K562 (cell line): ENCODE data around the gene ZNF546. TPM values are rescaled to one million over a fixed set of nuclear protein-coding genes. Genes with fewer than 3 reads are reported as not detected.

ENCODE experiments used
- ATAC-seq: fragments of 200-7000 bp; cut with Tn5 transposase; 3 replicates; pipeline ENCODE4 v1.9.1; 2020; ENCODE audit warnings: moderate library complexity
- BruUV-seq: library from RNA; stranded (reverse); fragments of 400-500 nt; replicated peaks from 2 replicates; lab custom pipeline; 2021; lab: Mats Ljungman, UMichigan
- CTCF ChIA-PET: fragments of 300-600 bp; formaldehyde crosslinking; extraction: SDS; loops from one replicate; lab custom pipeline; 2021; ENCODE audit warnings: low intra/inter-chr PET ratio; lab: Yijun Ruan, JAX
- POLR2A ChIA-PET: fragments of 300-600, 350-650 bp; sonication (Branson Sonifier 250); formaldehyde crosslinking; extraction: SDS; loops from one replicate; lab custom pipeline; 2021; ENCODE audit warnings: antibody characterized with exemption, inconsistent platforms; lab: Yijun Ruan, JAX
- DNase-seq, 4 experiments: peaks; one replicate each; pipeline versions ENCODE4 v3.0.0 to v3.0.0-alpha.2; 2011 to 2018; ENCODE audit warnings: low spot score in 3 of 4, mixed read lengths in 3 of 4; ENCODE audit errors: extremely low read depth in 1 of 4
- FAIRE-seq: peaks from 2 replicates; lab custom pipeline; 2011; peaks lifted over from hg19 to GRCh38; lab: Jason Lieb, UNC
- H2AFZ ChIP-seq: 2 replicates; pipeline ENCODE4 v1.6.0; 2011; ENCODE audit warnings: low read depth, low read length, control low read depth, inconsistent platforms
- H3K27ac ChIP-seq: fragments of 200-600 bp; 3 replicates; pipeline ENCODE4 v1.8.0; 2011; ENCODE audit warnings: low read depth, mild to moderate bottlenecking, control low read depth, inconsistent platforms, low read length, moderate library complexity, mixed read lengths; ENCODE audit errors: extremely low read depth
- H3K27me3 ChIP-seq, 2 experiments: fragments of 300-600 bp in 1 of 2; 2 replicates in 1 of 2; 3 replicates in 1 of 2; pipeline versions ENCODE4 v1.6.0 to v1.8.0; 2011; ENCODE audit warnings: inconsistent platforms in 2 of 2, low read length in 2 of 2, mild to moderate bottlenecking in 1 of 2, mixed read lengths in 1 of 2, moderate library complexity in 1 of 2; ENCODE audit not compliant: control insufficient read depth in 2 of 2, insufficient read depth in 2 of 2
- H3K36me3 ChIP-seq: fragments of 300-600 bp; 3 replicates; pipeline ENCODE4 v1.8.0; 2011; ENCODE audit warnings: mild to moderate bottlenecking, low read length, inconsistent platforms; ENCODE audit not compliant: control insufficient read depth, insufficient read depth
- H3K4me1 ChIP-seq, 2 experiments: fragments of 200-600 bp in 1 of 2; replicated peaks in 1 of 2; 2 replicates in 1 of 2; 3 replicates in 1 of 2; pipeline versions ENCODE4 v1.5.1 to v1.8.0; 2011; ENCODE audit warnings: inconsistent platforms in 2 of 2, low read length in 2 of 2, mild to moderate bottlenecking in 1 of 2, mixed read lengths in 1 of 2, moderate library complexity in 1 of 2; ENCODE audit not compliant: control insufficient read depth in 2 of 2, insufficient read depth in 2 of 2
- H3K4me2 ChIP-seq: 2 replicates; pipeline ENCODE4 v1.6.1; 2011; ENCODE audit warnings: low read length, control low read depth, inconsistent platforms, mixed read lengths; ENCODE audit not compliant: insufficient read depth
- H3K4me3 ChIP-seq: fragments of 200-600 bp; sonication (generic), shearing (Covaris generic); 2 replicates; pipeline ENCODE4 v1.5.1; 2016; ENCODE audit warnings: control low read depth, inconsistent platforms
- H3K79me2 ChIP-seq: fragments of 200-600 bp; 3 replicates; pipeline ENCODE4 v1.8.0; 2011; ENCODE audit warnings: low read length, inconsistent platforms; ENCODE audit not compliant: control insufficient read depth, insufficient read depth
- H3K9ac ChIP-seq, 2 experiments: 2 replicates each; pipeline versions ENCODE4 v1.6.0 to v1.6.1; 2011; ENCODE audit warnings: low read depth in 2 of 2, low read length in 2 of 2, control low read depth in 1 of 2, inconsistent platforms in 1 of 2, mild to moderate bottlenecking in 1 of 2, mixed read lengths in 1 of 2; ENCODE audit not compliant: insufficient read depth in 1 of 2
- H3K9me1 ChIP-seq: one replicate; pipeline ENCODE4 v1.6.0; 2011; ENCODE audit warnings: inconsistent platforms, mild to moderate bottlenecking, low read length, moderate library complexity; ENCODE audit not compliant: control insufficient read depth, insufficient read depth
- H3K9me3 ChIP-seq: replicated peaks from 2 replicates; pipeline ENCODE4 v1.5.1; 2011; ENCODE audit warnings: low read depth, low read length, inconsistent platforms; ENCODE audit not compliant: control insufficient read depth, insufficient read depth
- H4K20me1 ChIP-seq: replicated peaks from 2 replicates; pipeline ENCODE4 v1.6.1; 2011; ENCODE audit warnings: low read length, inconsistent platforms, mixed read lengths; ENCODE audit not compliant: control insufficient read depth, insufficient read depth
- MIER1 ChIP-seq: fragments of 450-650 bp; IDR thresholded peaks from 2 replicates; pipeline ENCODE4 v1.6.1; 2016; ENCODE audit warnings: antibody characterized with exemption, mild to moderate bottlenecking, low read depth
- RBFOX2 ChIP-seq: fragments of 200-400 bp; formaldehyde crosslinking; IDR thresholded peaks from 2 replicates; pipeline ENCODE4 v1.6.1; 2017; ENCODE audit warnings: low read depth, mild to moderate bottlenecking, low read length, moderate library complexity
- TCF7 ChIP-seq: sonication (generic); IDR thresholded peaks from 2 replicates; pipeline ENCODE4 v1.6.1; 2016; ENCODE audit warnings: antibody characterized with exemption, borderline replicate concordance
- ZNF121 ChIP-seq: sonication (generic); formaldehyde crosslinking; conservative IDR thresholded peaks from 2 replicates; pipeline ENCODE4 v1.8.0; 2022; ENCODE audit warnings: missing genetic modification reagents
- ZNF316 ChIP-seq: fragments of 450-650 bp; IDR thresholded peaks from 2 replicates; pipeline ENCODE4 v1.6.1; 2016
- WGBS: fragments of 100-300 bp; shearing (Covaris generic); methylation state at CpG from one replicate; pipeline ENCODE4 v1.1.6; 2016; ENCODE audit warnings: low coverage, mixed read lengths; ENCODE audit not compliant: insufficient coverage; ENCODE audit errors: missing lambda C conversion rate; 5-methylcytosine and 5-hydroxymethylcytosine counted together
- in situ Hi-C: fragments of 300-500 bp; cut with MboI; formaldehyde crosslinking; loops from 4 replicates; pipeline ENCODE4 v1.15.0; 2018; ENCODE audit warnings: inconsistent platforms, mixed read lengths
- intact Hi-C: fragments of 100-400 bp; cut with micrococcal nuclease; formaldehyde crosslinking; loops from 2 replicates; pipeline ENCODE4 v1.14.2; 2022
- polyA plus RNA-seq, 8 experiments: library from polyadenylated mRNA; depleted of rRNA in 4 of 8; stranded (reverse) in 5 of 8; unstranded in 3 of 8; fragments of >200 nt; fragmentation: Nextera tagmentation in 2 of 8; fragmentation: Illumina TruSeq in 1 of 8; extraction: Ambion mirVana in 2 of 8; extraction: Trizol in 1 of 8; gene quantifications; 2 replicates each; pipeline versions ENCODE4 v1.2.1 to v1.2.3, GENCODE V29; 2011 to 2014; ENCODE audit warnings: inconsistent platforms in 1 of 8, missing spikeins in 1 of 8
- total RNA-seq, 7 experiments: library from RNA; depleted of rRNA in 6 of 7; stranded (reverse); fragments of >200 nt in 6 of 7; fragmentation: Illumina TruSeq in 2 of 7; extraction: Trizol in 2 of 7; gene quantifications; 2 replicates each; pipeline versions ENCODE4 v1.2.1 to v1.2.3, GENCODE V29; 2011 to 2021; ENCODE audit warnings: low replicate concordance in 1 of 7

The ZNF546 gene
- total and polyA plus RNA-seq, 9 of the 15 experiments (the other 6 are each of a cell fraction or from before 2014, with no cell fraction given) = 0.73 to 5.1 (median 2.2) TPM

DNA sequence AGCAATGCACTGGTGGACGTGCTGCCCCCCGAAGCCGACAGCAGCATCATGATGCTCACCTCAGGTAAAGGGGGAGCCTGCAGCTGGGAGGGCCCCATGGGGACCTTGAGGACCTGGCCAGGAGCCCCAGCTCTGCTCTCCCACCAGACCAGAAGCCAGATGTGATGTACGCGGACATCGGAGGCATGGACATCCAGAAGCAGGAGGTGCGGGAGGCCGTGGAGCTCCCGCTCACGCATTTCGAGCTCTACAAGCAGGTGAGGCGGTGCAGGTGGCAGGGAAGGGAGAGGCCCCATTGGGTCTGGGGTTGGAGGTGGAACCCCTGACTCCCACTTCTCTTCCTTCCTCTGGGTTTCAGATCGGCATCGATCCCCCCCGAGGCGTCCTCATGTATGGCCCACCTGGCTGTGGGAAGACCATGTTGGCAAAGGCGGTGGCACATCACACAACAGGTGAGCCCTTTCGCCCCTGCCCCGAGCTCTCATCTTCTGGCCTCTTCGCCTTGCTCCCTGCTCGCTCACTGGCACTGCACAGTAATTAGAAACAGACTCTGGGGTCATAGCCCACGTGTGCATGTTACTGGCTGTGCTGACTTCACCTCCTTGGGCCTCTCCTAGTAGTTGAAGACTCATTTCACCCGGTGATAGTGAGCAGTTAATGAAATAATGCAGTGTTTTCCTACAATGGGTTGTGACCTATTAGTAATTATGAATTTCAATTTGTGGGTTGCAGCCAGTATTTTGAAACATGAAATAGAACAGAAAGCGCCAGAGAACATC lies 22.3 kb upstream of the ZNF546 start:
- Histone ChIP-seq H3K4me1 (peaks cover 8 to 15% of the 10 kb centered on the region in 2 experiments), H3K4me3 (no peak overlapping the region), H2AFZ (no peak overlapping the region), H3K4me2 (no peak overlapping the region), H3K36me3 (peaks cover 66% of the 10 kb centered on the region), H3K79me2 (peaks cover 33% of the 10 kb centered on the region), H3K9me1 (no peaks in the 10 kb centered on the region), H3K27ac (no peak overlapping the region), H4K20me1 (no peaks in the 10 kb centered on the region), H3K27me3 (no peaks in the 10 kb centered on the region), H3K9ac (no peak overlapping the region), H3K9me3 (no peaks in the 10 kb centered on the region)
- ChIA-PET CTCF (no interaction called here), POLR2A (interaction anchor here (0.6 to 0.8 kb wide), 2 partner anchors 21 to 560 kb away, joined by 5 read pairs; no protein-coding TSS in a partner anchor)
- no TSS peak for BruUV-seq
- 97% methylated on average over 18 of the region's 24 CpGs for WGBS
- no peak for DNase-seq
- in situ Hi-C loops = no loop called here
- no peak for ATAC-seq
- intact Hi-C loops = no loop called here
- no peak for FAIRE-seq
- TF ChIP-seq MIER1 (no peak), RBFOX2 (peak; percentile 46)

DNA sequence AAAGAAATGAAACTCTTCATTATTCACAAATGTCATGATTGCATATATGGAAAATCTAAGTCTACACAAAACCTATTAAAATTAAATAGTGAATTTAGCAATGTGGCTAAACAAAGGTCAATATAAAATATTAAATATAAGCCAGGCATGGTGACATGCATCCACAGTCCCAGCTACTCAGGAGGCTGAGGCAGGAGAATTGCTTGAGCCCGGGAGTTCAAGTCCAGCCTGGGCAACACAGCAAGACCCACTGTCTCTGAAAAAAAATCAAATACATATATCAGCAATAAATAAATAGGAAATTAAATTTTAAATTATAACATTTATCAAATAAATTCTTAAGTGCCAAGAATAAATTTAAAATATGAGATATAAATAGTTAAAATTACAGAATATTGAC lies 14.0 kb upstream of the ZNF546 start:
- WGBS = 100% methylated on average over 1 of the region's 1 CpG
- H3K36me3 ChIP-seq = peaks cover 57% of the 10 kb centered on the region
- FAIRE-seq (no peak), DNase-seq (no peak), ATAC-seq (no peak)
- no peaks in the 10 kb centered on the region for H3K27me3 ChIP-seq
- no peak overlapping the region for H3K27ac ChIP-seq
- CTCF ChIA-PET = no interaction called here
- intact Hi-C loops (no loop called here), in situ Hi-C loops (no loop called here)
- H3K4me2 ChIP-seq = no peak overlapping the region
- no peak overlapping the region for H3K9ac ChIP-seq
- POLR2A ChIA-PET = interaction anchor here (1.5 kb wide), 1 partner anchor 12 kb away, joined by 10 read pairs; the partner anchor contains the start of gene PSMC4
- no peak overlapping the region for H2AFZ ChIP-seq
- H3K9me1 ChIP-seq = no peaks in the 10 kb centered on the region
- peaks cover 2% of the 10 kb centered on the region; the same call in 1 of the 3 replicates for H3K79me2 ChIP-seq
- H4K20me1 ChIP-seq = no peaks in the 10 kb centered on the region
- peaks cover 11% of the 10 kb centered on the region; the same call in 1 of the 2 replicates for H3K9me3 ChIP-seq
- no TSS peak for BruUV-seq
- H3K4me3 ChIP-seq = no peak overlapping the region
- TF ChIP-seq ZNF121 (CRISPR knock-in tag) = peak; percentile 58
- peak; percentile 14; the same call in 1 of the 2 replicates for TF ChIP-seq ZNF316
- no peak for TF ChIP-seq TCF7
- 0 out of 5 replicates have a peak, but pooled peaks cover 0 to 3% of the 10 kb centered on the region in 2 experiments for H3K4me1 ChIP-seq
